Esophagus muscularis mucosa (tissue), 4 donors: Measurements from ENCODE around the gene ITPA.

Source experiments
- CTCF ChIP-seq, 3 experiments: fragments of 200-600 bp in 2 of 3; fragments of 450-650 bp in 1 of 3; sonication (generic) in 2 of 3; IDR thresholded peaks; one replicate each; pipeline ENCODE4 v1.5.1; 2017 to 2019; ENCODE audit warnings: antibody characterized with exemption in 3 of 3, mild to moderate bottlenecking in 2 of 3, moderate library complexity in 1 of 3
- EP300 ChIP-seq: sonication (generic); formaldehyde crosslinking; IDR thresholded peaks from one replicate; pipeline ENCODE4 v1.6.1; 2017; ENCODE audit warnings: antibody characterized with exemption
- POLR2A ChIP-seq: fragments of 450-650 bp; IDR thresholded peaks from one replicate; pipeline ENCODE4 v1.6.1; 2017; ENCODE audit warnings: antibody characterized with exemption, moderate library complexity, mild to moderate bottlenecking, low read depth
- POLR2AphosphoS5 ChIP-seq, 2 donors: sonication (generic); formaldehyde crosslinking; IDR thresholded peaks; one replicate each; pipeline ENCODE4 v1.6.1; 2017; ENCODE audit warnings: antibody characterized with exemption in 2 of 2

- TF ChIP-seq CTCF (IDR thresholded peaks at IDR 0.05), result no peak
- TF ChIP-seq POLR2AphosphoS5 (IDR thresholded peaks at IDR 0.05), result no peak
- no peak for TF ChIP-seq POLR2A
- TF ChIP-seq EP300, result no peak
Measured at GRCh38 chr20:3167738-3168078, 41.6 kb upstream of the ITPA start.
